ENCODE data around the gene POLR3E.

POLR3E gene

DNA sequence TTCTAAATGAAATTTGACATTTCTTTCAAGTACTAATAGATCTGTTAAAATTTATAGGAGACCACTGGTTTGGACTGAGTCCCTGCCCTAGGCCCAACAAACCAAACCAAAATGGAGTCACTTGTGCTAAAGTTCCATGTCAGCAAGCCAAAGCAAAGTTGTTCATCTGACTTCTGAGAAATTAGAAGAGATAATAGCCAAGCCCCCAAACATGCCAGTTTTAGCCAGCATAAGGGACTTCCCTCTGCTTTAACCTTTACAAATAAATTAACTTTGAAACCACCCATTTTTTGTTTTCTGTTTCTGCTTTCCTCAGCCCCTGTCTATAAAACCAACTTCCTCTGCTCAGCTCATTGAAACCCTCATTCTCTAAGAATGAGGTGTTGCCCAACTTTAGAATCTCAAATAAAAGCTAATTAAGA is 58.3 kb downstream of the POLR3E start:
- DNase-seq (ENCODE audit: low read depth): no peak
- TF ChIP-seq, protein P1, sequence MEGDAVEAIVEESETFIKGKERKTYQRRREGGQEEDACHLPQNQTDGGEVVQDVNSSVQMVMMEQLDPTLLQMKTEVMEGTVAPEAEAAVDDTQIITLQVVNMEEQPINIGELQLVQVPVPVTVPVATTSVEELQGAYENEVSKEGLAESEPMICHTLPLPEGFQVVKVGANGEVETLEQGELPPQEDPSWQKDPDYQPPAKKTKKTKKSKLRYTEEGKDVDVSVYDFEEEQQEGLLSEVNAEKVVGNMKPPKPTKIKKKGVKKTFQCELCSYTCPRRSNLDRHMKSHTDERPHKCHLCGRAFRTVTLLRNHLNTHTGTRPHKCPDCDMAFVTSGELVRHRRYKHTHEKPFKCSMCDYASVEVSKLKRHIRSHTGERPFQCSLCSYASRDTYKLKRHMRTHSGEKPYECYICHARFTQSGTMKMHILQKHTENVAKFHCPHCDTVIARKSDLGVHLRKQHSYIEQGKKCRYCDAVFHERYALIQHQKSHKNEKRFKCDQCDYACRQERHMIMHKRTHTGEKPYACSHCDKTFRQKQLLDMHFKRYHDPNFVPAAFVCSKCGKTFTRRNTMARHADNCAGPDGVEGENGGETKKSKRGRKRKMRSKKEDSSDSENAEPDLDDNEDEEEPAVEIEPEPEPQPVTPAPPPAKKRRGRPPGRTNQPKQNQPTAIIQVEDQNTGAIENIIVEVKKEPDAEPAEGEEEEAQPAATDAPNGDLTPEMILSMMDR (conservative IDR thresholded peaks at IDR 0.05; ENCODE audit: low read length): no peak
- no peak overlapping the region for H3K4me3 ChIP-seq (ENCODE audit: low read length)

DNA sequence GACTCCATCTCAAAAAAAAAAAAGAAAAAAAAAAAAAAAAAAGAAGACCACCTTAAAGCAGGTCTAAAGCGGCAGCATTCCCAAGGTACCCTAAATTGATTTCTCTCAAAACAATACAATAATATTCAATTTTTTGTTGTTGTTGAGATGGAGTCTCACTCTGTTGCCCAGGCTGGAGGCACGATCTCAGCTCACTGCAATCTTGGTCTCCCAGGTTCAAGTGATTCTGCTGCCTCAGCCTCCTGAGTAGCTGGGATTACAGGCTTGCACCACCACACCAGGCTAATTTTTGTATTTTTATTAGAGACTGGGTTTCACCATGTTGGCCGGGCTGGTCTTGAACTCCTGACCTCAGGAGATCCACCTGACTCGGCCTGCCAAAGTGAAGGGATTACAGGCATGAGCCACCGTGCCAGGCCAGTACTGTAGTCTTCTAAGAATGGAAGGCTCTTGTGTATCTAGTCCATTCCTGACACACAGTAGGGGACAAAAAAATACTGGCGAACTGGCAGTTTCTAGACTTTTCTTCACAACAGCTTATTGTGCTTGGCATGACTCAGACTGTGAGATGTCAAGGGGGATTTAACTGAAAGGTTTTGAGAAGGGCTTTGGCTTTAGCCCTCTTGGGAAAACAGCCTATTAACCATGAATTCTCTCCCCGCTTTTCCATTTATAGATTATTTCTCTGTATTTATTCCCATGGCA is 59.9 kb downstream of the POLR3E start:
- H3K4me3 ChIP-seq (ENCODE audit: low read length): no peak overlapping the region
- TF ChIP-seq, protein P1 (conservative IDR thresholded peaks at IDR 0.05; ENCODE audit: low read length): no peak
- DNase-seq (ENCODE audit: low read depth): no peak

DNA sequence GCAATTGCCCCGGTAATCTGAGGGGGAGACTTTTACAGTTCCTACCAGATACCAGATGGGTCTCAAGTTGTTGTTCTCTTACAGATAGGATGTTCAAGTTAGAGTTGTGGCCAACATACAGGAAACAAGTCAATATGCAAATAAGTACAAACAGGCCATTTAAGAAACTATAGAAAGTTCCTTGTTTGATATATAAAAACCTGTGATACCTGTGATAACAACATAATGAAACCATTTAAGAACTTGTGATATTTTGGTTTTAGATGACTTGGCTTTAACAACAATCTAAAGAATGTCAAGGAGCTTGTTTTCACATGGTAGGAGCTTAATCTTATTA is 60.4 kb downstream of the POLR3E start:
- no peak overlapping the region for H3K4me3 ChIP-seq (ENCODE audit: low read length)
- TF ChIP-seq, protein P1 (conservative IDR thresholded peaks at IDR 0.05; ENCODE audit: low read length): no peak
- no peak for DNase-seq (ENCODE audit: low read depth)

DNA sequence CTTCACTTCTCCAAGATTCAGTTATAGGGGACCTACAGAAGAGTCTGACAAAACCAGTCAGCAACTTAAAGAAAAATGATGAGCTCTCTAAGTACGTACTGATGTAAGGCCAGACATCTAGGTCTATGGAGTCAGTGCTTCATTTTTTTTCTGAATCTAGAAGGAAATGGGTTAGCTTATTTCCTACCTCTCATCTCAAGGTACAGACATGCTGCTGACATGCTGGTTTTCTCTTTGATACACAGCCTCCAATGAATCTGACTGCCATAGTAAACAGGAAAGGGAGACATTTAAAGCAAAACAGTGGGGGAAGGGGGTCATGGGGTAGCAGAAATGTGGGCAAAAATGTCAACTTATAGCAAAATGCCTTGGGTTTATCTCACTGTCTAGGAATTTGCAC is 60.8 kb downstream of the POLR3E start:
- no peak for DNase-seq (ENCODE audit: low read depth)
- TF ChIP-seq, protein P1 (conservative IDR thresholded peaks at IDR 0.05; ENCODE audit: low read length): no peak
- no peak overlapping the region for H3K4me3 ChIP-seq (ENCODE audit: low read length)

DNA sequence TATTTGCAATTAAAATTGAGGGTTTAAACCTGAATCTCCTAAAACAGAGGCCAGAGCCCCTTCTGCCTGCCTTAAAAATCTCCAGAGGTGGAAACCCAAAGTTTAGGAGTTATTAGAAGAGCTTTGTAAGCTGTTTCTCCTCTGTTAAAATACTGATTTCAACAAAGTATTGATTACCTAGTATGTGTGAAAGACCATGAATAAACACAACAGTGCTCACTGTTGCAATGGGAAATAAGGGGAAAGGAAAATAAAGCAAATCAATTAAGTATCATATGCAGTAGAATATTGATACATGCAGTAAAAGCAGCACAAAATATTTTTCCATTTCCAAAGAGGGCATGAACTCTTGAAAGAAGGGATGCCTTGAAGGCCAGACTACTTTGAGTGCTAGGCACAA is 62.5 kb downstream of the POLR3E start:
- TF ChIP-seq, protein P1 (conservative IDR thresholded peaks at IDR 0.05; ENCODE audit: low read length): no peak
- no peak for DNase-seq (ENCODE audit: low read depth)
- H3K4me3 ChIP-seq (ENCODE audit: low read length): no peak overlapping the region

DNA sequence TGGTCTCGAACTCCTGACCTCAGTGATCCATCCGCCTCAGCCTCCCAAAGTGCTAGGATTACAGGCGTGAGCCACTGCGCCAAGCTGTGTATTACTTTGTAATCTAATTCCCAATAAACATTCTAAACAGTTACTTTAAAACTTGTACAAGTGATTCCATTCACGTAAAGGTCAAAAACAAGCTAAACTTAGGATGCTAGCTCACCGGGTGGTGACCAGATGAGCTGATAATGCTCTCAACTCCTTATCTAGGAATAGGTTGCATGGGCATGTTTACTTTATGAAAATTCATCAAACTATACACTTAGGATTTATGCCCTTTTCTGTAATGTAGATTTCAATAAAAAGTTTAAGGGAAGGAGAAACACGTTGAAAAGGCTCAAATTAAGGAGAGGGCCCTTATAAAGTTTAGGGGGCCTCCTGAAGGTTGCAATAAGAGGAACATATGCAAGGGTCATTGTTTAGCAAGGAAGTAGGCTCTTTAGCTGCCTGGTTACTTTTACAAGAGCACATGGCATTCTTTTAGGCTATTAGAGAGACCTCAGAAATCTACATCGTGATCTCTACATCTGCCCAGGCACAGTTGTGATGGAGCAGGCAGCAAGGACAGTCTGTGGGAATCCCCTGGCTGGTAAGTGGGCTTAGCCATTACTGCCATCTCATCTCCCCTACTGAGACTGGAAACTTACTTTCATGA is 63.9 kb downstream of the POLR3E start:
- no peak overlapping the region for H3K4me3 ChIP-seq (ENCODE audit: low read length)
- DNase-seq (ENCODE audit: low read depth): no peak
- TF ChIP-seq, protein P1 (conservative IDR thresholded peaks at IDR 0.05; ENCODE audit: low read length): no peak

DNA sequence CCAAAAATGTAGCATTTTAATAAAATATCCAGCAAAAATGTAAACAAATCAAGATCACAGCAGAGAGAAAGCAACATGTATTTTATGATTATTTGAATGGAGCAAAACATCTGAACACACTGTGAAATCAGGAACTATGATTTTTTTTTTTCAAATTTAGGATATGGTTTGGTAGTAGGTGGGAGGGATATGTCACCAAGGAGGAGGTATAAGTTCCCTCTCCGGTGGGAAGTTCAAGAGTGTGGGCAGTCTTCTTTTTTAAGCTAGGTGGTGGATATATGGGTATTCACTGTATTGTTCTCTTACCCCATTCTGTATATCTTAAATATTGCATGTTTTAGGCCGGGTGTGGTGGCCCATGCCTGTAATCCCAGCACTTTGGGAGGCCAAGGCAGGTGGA is 67.0 kb downstream of the POLR3E start:
- no peak for DNase-seq (ENCODE audit: low read depth)
- H3K4me3 ChIP-seq (ENCODE audit: low read length): no peak overlapping the region
- TF ChIP-seq, protein P1 (conservative IDR thresholded peaks at IDR 0.05; ENCODE audit: low read length): no peak
